Measurements from ENCODE around the gene RPL11.

Gene RPL11

DNA sequence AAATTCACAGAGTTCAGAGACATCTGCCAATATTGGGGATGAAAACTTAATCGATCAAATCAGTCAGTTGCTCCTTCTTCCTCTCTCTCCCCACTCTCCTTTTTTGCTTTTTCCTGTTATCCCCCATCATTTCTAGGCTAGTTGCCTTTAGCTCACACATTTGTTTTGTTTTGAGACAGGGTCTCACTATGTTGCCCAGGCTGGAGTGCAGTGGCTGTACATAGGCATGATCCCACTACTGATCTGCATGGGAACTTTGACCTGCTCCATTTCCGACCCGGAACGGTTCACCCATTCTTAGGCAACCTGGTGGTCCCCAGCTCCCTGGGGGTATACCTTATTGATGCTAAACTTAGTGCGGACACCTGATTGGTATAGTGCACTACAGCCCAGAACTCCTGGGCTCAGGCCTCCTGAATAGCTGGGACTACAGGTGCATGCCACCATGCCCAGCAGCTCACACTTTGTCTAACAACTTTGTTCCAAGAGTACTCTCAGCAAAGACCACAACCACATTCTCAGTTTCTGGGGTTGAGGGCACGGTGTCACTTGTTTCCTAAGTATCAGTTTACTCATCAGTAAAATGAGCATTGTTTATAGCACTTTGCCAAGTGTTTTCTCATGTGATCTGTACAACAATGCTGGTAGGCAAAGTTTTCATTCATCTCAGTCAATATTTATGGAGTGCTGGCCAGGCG, 45.0 kb downstream of the RPL11 start:
- DNase-seq = no peak

DNA sequence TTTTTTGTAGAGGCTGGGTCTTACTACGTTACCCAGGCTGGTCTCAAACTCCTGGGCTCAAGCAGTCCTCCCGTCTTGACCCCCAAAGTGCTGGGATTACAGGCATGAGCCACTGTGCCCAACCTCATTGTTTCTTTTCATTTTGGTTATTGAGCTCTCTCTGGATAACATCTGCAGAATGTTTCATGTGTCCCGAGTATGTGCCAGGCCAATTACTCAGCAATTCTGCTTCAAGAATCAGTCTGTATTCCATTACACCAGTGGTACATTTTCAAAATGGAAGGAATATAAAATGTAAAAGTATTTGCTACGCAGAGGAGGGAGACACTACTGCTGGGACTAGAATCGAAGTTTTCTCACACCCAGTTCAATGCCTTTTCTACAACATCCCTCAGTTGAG, 50.0 kb downstream of the RPL11 start:
- no peak for DNase-seq

DNA sequence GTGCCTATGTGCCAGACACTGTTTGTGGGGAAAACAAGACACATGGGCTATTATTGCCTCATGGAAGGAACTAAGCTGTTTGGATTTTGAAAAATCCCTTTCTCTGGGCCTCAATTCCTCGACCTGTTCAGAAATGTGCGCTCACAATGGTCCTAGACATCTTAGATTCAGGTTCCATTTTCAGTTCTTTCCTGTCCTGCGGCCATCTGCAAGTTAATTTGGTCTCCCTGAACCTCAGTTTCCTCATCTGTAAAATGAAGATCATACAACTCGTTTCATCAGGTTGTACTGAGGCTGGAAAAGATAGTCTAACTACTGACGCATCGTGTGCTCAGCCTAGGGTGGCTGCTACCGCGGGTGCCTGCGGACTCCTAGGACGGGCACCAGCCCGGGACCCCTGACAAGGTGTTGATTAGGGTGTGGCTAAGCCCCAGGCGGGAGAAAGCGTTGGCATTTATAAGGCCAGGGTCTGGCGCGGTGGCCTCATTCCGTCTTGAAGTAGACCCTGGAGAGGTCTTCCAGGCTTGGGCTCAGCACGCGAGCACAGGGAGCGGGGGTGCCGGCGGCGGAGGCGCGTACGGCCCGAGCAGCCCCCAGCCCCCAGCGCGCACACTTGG, 51.2 kb downstream of the RPL11 start:
- DNase-seq = no peak

DNA sequence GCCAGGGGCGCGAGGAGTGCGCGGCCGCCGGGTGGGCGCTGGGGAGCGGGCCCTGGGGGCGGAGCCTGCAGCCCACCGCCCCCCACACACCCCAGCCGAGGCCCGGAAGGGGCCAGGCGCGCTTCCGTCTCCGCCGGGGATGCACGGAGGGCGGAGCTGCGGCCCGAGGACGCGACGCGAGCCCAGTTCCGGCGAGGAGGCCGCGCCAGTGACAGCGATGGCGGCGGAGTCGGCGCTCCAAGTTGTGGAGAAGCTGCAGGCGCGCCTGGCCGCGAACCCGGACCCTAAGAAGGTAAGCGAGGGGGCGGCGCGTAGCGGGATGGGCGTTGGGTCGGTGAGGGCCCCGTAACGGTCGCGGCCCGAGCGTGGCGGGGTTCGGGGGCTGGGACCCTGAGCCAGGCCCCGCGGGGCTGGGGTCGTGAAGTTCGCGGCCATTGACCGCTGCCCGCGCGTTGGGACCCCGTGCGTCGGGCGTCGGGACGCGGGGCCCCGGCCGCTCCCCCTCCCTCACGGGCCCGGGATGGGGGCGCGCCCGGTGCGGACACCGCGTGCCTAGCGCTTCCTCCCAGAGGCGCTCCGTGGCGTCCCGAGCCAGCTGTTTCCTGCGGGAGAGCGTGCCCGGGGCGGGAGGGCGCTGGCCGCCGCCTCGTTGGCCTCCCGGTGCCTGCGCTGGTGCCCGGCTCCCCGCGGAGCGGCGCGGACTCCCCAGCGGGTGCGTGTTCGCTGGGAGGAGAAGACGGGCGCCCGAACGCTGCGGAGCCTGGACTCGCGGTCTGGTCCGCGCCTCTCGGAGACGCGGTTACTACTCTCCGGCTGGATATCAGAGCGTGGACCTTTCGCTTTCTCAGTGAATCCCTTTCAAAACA, 51.9 kb downstream of the RPL11 start, which contains the start of gene ELOA:
ELOA (plus strand) TSS at position 185 of the 866 bp plus-strand sequence; CDS start at position 218, 33 bp downstream.
- DNase-seq = no peak

DNA sequence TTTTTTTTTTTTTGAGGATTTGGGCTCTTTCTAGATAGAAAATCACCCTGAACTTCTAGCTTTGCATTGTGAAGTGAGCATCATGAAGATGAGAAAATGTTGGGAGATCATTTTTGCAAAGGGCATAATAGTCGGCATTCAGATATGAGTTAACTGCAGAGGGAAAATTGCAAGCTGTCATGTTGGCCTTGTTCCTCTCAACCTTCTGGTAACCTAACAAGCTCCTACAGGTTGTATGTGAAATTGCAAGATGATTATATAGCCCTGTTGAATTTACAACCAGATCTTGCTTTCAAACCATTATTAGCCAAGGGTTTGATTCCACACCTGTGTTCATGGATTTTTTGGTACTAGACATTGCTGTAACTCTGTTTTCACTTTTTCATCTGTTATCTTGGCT, 53.9 kb downstream of the RPL11 start:
- DNase-seq = no peak
